DMS114 treated with DMSO at 0.1 percent for 48 hours (cell line): ENCODE results near the gene VPS50.
"Not testable (repeated sequence)": the region's sequence is repeated elsewhere in the genome, so short reads cannot be mapped to it uniquely, and the experiment has no call there.

Experiments
- DNase-seq: peaks from one replicate; lab custom pipeline; 2025; ENCODE audit not compliant: unreplicated experiment; lab: John Stamatoyannopoulos, UW

The VPS50 gene

GRCh38 chr7:93239824-93240223 lies 7.7 kb downstream of the VPS50 start:
- no peak for DNase-seq

DNA sequence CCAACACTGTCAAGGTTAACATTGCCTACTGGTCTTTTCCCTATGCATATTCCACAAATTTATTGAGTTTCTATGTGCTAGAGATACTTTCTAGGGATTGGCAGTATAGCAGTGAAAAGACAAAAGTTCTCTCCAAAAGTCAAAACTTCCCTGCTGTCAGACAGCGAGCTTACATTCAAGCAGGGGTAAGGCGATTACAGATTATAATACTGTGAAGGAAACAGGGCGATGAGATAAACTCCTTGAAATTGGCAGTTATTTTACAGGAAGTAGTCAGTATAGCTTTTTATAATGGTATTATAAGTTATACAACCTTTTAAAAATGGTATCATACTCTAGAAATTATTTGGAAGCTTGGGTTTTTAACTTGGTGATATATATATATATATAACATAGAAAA lies 9.9 kb downstream of the VPS50 start:
- no peak for DNase-seq

- DNase-seq, result no peak
Observed at GRCh38 chr7:93245525-93246432, 13.6 kb downstream of the VPS50 start.

DNA sequence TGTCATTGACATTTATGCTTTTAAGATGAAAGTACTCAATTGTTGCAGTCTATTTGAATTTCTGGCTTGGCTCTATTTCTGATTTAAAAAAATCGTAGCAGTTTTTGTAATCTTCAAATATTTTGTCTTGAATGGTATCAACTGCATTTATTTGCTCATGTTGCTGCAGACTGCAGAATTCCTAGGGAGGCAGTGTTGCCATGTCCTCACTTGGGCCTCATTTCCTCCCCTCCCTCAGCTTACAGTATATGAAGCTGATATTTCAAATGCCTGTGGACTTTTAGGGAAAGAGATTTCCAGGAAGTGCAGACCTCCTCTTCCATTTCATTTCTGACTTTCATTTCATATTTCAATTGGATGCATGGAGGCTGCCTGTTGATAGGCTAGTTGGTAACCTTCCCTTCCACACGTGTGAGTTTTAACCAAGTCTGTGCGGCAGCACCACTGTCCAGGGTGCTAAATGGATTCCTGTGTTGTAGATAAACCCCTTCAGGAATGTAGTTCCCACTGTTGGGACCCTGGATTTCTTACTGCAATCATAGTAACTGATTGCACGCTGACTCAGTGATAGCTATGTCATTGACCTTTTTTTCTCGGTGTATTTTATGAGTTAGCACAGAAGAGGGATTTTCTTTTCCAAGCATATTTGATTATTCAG lies 17.5 kb downstream of the VPS50 start:
- no peak for DNase-seq

DNA sequence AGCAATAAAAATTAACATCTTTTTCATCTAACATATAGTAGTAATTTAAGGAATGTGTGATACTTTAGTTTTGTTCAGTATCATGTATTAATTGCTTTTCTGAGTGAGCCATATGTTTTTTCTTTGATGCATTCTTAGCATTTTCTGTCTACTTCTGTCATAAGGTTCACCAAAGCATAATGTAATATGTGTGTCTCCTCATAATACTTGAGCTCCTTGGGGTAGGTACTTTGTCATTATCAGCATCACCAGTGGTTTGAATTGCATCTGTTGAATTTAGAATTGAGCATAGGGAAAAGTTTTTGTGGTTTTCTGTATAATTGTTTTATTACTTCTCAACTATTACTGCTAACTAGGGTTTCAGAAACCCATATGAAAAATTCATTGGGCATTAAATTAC lies 26.5 kb downstream of the VPS50 start:
- no peak for DNase-seq

DNA sequence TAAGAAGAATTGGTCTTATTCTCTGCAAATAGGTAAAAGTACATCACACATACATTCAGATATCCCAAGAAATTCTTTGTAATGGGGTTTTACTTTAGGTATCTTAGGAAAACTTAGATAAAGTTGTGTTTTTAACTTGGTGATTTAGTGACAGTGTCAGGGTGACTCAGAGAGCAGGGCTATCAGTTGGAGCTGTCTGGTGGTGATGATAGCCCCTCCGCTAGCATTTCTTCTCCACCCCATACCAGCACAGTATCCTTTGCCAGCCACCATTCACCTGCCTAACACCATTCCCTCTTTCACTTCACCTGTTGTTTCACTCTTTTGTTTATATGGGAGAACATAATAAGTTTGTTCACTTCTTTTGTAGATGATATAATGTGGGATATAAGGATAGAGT lies 30.4 kb downstream of the VPS50 start:
- no peak for DNase-seq

- DNase-seq, result no peak
Observed at GRCh38 chr7:93265220-93265619, 33.1 kb downstream of the VPS50 start.

DNA sequence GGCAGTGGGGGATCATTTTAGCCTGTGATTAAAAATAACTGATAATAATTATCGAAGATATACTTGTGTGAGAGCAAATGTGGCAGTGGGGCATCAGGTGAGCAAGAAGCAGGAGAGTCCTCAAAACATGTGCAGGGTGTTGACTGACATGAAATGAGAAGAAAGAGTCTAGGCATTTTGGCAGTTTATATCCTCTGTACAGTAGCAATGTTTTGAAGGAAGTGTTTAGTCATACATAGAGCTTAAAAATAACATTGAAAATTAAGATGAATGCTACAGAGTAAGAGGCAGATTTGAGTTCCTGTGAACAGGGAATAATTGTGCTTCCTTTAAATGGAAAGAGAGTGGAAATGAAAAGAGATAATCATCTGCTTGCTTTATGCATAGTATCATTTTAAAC lies 47.4 kb downstream of the VPS50 start:
- no peak for DNase-seq

GRCh38 chr7:93284908-93285307 lies 52.7 kb downstream of the VPS50 start:
- DNase-seq, result no peak

DNA sequence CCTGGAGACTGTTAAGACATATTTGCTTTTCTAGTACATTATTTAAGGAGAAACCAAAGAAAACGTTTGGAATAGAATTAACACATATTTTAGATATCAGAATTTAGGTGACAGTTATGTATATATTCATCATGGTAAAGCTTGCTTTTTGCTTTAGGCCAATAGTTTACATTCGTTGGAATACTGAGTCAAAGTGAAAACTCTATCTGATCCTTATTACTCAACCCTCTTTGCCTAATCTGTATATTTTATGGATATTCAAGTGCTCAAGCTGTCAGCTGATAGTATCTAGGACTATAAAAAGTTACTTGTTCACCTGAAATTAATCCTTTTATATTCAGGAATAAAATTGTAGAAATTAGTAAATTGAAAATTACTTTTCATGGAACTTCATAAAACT lies 61.1 kb downstream of the VPS50 start:
- DNase-seq, result no peak

DNA sequence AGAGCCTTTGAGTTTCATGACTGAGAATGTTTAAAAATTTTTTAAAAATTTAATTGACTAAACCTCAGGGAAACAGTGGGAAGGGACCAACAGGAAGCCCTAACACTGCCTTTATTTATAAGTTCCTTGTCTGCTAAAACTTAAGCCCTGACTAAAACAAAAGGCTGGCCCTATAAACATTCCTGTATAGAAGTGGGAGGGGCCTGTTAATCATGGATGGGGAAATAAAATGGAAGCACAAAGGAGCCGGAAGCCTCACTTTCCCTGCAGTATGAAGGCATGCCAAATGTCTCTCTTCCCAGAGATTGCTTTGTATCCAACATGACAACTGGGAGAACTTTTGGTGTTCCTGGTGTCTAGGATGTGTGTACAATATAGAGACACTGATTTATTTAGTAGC lies 66.0 kb downstream of the VPS50 start:
- DNase-seq, result no peak

- DNase-seq, result no peak
Observed at GRCh38 chr7:93298671-93299070, 66.5 kb downstream of the VPS50 start.

GRCh38 chr7:93301736-93302135 lies 69.6 kb downstream of the VPS50 start:
- DNase-seq, result no peak

- DNase-seq, result no peak
Observed at GRCh38 chr7:93307131-93307660, 75.0 kb downstream of the VPS50 start.

GRCh38 chr7:93307943-93308342 lies 75.8 kb downstream of the VPS50 start:
- no peak for DNase-seq

DNA sequence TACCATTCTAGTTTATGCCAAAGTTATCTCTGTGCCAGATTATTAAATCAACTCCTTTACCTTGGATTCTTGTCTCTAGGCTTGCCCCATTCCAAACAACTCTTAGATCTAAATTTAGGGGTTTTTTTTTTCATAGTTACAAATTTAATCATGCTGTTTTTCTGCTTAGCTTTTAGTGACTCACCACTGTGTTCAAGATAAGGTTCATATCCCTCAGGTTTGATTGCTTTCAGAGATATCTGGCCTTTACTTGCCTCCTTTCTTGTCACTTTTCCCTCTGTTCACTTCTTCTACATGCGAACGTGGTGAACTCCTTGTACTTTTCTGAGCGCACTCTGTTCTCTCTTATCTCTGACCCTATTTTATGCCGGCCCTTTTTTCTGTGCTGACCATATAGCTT lies 78.2 kb downstream of the VPS50 start:
- DNase-seq, result no peak

GRCh38 chr7:93314449-93314848 lies 82.3 kb downstream of the VPS50 start:
- DNase-seq, result no peak

DNA sequence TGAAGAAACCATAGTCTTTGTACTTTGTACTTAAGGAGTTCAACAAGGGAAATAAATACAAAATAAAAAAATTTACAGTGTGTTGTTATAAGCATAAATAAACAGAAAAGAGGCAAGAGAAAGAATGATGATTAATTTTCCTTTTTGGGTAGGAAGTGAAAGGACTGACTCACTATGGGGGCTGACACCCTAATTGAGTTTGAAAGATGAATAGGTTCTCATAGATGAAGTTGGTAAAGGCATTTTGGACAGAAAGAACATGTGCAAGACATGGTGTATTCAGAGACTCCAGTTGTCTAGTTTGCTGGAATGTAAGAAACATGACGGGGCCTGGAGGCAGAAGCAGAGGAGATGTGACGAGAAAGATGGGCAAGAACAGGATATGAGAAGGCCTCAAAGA lies 83.7 kb downstream of the VPS50 start:
- no peak for DNase-seq

GRCh38 chr7:93316730-93317129 lies 84.6 kb downstream of the VPS50 start:
- no peak for DNase-seq

- DNase-seq, result no peak
Observed at GRCh38 chr7:93320887-93321286, 88.7 kb downstream of the VPS50 start.

GRCh38 chr7:93326291-93326690 lies 94.1 kb downstream of the VPS50 start:
- not testable (repeated sequence) for DNase-seq

DNA sequence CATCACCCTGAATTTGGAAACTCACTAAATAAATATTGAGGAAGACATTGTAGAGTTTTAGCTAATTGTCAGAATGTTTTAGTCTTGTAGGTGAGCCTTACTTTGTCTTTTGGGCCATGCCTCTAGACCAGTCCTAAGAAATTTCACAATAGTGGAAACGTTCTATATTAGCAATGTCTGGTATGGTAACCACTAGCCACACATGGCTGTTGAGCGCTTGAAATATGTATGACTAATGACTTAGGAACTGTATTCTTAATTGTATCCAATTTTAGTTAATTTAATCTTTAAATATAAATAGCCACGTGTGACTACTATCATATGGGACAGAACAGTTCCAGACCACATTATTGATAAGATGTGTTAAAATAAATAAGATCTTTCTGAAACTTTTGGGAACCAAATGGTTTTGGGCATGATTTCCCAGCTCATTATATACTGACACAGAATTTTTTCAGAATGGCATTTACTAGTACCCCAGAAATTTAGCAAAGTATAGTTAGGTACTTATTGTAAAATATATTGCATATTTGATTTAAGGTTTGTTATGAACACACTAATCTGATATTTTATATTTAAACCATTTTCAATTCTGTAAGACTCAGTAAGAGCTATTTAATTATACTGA lies 95.0 kb downstream of the VPS50 start:
- DNase-seq, result no peak
